Stimulated activated CD8-positive, alpha-beta memory T cell treated with anti-CD3 and anti-CD28 coated beads, Interleukin-4, amount 100 ng/mL, for 4 hours (primary cell): ENCODE data around the gene CTBP1.

Experiments used
- DNase-seq, 2 donors: peaks; one replicate each; pipeline ENCODE4 v3.0.0-alpha.2; 2020; ENCODE audit warnings: low read depth in 2 of 2, low spot score in 1 of 2

CTBP1 gene

GRCh38 chr4:1164444-1164843 lies 84.5 kb downstream of the CTBP1 start:
- no peak for DNase-seq

- DNase-seq, result no peak
These were observed 84.9 kb downstream of the CTBP1 start for GRCh38 chr4:1164040-1164439.
